ENCODE data around the gene DNAAF5. TPM values are rescaled to one million over a fixed set of nuclear protein-coding genes. Genes with fewer than 3 reads are reported as not detected.

Gene DNAAF5
- total and polyA plus RNA-seq, 2 of the 13 experiments (the other 11 are each of a cell fraction or from before 2014, with no cell fraction given) = 11.9 to 21.5 TPM

DNA sequence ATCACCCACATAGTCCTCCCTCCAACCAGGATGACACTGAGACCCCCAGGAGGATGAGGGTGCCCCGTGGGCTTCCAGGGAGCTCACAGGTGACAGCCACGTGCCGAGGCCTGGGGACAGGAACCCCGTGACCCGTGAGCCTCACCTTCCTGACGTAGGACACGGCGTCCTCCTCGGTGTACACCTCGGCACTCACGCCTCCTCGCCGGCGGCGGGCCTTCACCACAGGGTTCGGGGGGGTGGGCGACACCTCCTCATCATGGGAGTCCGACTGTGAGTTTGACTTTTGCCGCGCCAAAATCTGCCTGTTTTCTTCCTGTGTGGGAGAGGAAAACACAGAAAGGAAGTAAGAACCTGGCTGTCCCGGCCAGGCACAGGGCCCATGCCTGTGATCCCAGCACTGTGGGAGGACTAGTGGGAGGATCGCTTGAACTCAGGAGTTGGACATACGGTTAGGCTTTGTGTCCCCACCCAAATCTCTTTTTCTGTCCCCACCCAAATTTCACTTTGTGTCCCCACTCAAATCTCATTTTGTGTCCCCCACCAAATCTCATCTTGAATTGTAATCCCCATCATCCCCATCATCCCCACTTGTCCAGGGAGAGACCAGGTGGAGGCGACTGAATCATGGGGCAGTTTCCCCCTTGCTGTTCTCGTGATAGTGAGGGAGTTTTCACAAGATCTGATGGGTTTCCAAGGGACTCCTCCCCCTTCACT, 45.9 kb upstream of the DNAAF5 start:
- FAIRE-seq = no peak
- Histone ChIP-seq H3K9ac (ENCODE audit: insufficient read depth, low read depth, low read length) (no peak overlapping the region), H3K9me3 (ENCODE audit: low read length) (peaks cover 12% of the 10 kb centered on the region), H2AFZ (ENCODE audit: low read length) (no peak overlapping the region), H3K27me3 (ENCODE audit: control insufficient read depth in 1 of 2, insufficient read depth in 2 of 2, low read length in 2 of 2) (no peaks in the 10 kb centered on the region), H3K27ac (ENCODE audit: extremely low read length, insufficient read depth, low read length) (no peak overlapping the region), H3K79me2 (ENCODE audit: insufficient read depth, low read length) (no peaks in the 10 kb centered on the region), H3K4me1 (ENCODE audit: insufficient read depth, low read length) (no peaks in the 10 kb centered on the region), H3K4me2 (ENCODE audit: low read depth, low read length) (no peak overlapping the region), H4K20me1 (ENCODE audit: insufficient read depth, low read length) (no peaks in the 10 kb centered on the region), H3K36me3 (replicated peaks in 1 of 2; ENCODE audit: control insufficient read depth in 1 of 2, insufficient read depth in 2 of 2, low read length in 2 of 2) (peaks cover 7 to 66% of the 10 kb centered on the region in 2 experiments; a peak in 4 of 5 replicates), H3K4me3 (replicated peaks in 1 of 3; ENCODE audit: insufficient read depth in 1 of 3, low read depth in 2 of 3, low read length in 3 of 3) (no peak overlapping the region)
- in situ Hi-C loops (cut with HindIII; ENCODE audit: extremely low pct_ligation_motif_present, low pct_unique_long_range_greater_than_20kb) = no loop called here
- intact Hi-C loops (cut with micrococcal nuclease; ENCODE audit: unreplicated experiment) = no loop called here
- DNase-seq (ENCODE audit: low spot score) = no peak
- no TSS peak for BruUV-seq (replicated peaks)
- 98% methylated on average over 24 of the region's 25 CpGs for WGBS (ENCODE audit: low lambda C conversion rate)
- TF ChIP-seq BHLHE40 (IDR thresholded peaks at IDR 0.05; ENCODE audit: low read length) = no peak
- TF ChIP-seq, protein P1, sequence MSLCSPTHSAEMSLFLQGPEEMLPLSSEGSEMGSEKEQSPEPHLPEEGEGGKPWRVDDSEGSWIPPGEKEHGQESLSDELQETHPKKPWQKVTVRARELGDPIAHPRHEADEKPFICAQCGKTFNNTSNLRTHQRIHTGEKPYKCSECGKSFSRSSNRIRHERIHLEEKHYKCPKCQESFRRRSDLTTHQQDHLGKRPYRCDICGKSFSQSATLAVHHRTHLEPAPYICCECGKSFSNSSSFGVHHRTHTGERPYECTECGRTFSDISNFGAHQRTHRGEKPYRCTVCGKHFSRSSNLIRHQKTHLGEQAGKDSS (CRISPR knock-in tag; IDR thresholded peaks at IDR 0.05; ENCODE audit: borderline replicate concordance, low read depth) = no peak
- no peak for TF ChIP-seq ZNF264 (CRISPR knock-in tag; IDR thresholded peaks at IDR 0.05)
- TF ChIP-seq ZNF850 (CRISPR knock-in tag; conservative IDR thresholded peaks at IDR 0.05) = no peak
- no peak for TF ChIP-seq ZFP36L2 (CRISPR knock-in tag; IDR thresholded peaks at IDR 0.05)
- TF ChIP-seq ARHGAP35 (CRISPR knock-in tag; IDR thresholded peaks at IDR 0.05; ENCODE audit: borderline replicate concordance) = no peak
- TF ChIP-seq HOXA7 (CRISPR knock-in tag; IDR thresholded peaks at IDR 0.05) = no peak
- TF ChIP-seq ZNF839 (CRISPR knock-in tag; IDR thresholded peaks at IDR 0.05; ENCODE audit: borderline replicate concordance) = no peak
- ChIA-PET POLR2A (no interaction called here), CTCF (ENCODE audit: low intra/inter-chr PET ratio, low total read pairs) (no interaction called here)
- ATAC-seq = no peak

All from HepG2 (cell line).